GM18508 (cell line): ENCODE data around the gene SPEF1.

Experiments used
- ATAC-seq: cut with Tn5 transposase; IDR thresholded peaks from one replicate; pipeline ENCODE4 v1.9.1; 2021; ENCODE audit warnings: moderate number of reproducible peaks; ENCODE audit not compliant: insufficient read depth, unreplicated experiment

The SPEF1 gene

GRCh38 chr20:3811467-3812258 is 30.4 kb upstream of the SPEF1 start:
- ATAC-seq = no peak

GRCh38 chr20:3808544-3808943 is 27.3 kb upstream of the SPEF1 start:
- ATAC-seq = no peak

DNA sequence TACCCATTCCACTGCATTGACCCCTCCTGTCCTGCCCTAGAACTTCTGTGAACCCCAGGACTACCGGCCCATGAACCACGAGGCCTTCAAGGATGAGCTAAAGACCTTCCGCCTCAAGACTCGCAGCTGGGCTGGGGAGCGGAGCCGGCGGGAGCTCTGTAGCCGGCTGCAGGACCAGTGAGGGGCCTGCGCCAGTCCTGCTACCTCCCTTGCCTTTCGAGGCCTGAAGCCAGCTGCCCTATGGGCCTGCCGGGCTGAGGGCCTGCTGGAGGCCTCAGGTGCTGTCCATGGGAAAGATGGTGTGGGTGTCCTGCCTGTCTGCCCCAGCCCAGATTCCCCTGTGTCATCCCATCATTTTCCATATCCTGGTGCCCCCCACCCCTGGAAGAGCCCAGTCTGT is 23.5 kb upstream of the SPEF1 start:
- ATAC-seq = no peak

DNA sequence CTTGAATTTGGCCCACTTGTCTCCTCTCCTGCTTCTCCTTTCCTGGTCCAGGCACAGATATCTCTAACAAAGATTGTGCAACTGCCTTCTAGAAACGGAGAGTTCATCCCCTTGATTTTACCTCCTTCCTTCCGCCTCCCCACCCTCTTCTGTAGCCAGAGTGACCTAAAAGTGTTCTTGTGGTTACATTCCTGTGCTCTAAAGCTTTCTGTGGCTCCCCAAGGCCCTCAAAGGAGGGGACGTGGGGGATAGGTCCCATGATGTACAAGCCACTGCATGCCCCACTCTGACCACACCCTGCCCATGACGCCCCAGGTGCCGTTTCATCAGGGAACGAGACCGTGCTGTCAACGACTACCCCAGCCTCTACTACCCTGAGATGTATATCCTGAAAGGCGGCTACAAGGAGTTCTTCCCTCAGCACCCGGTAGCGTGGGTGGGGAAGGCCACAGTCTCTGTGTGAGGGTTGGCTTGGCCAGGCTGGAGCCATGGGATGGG is 23.1 kb upstream of the SPEF1 start:
- ATAC-seq = no peak

- no peak for ATAC-seq
Observed at GRCh38 chr20:3803854-3804253, 22.6 kb upstream of the SPEF1 start.

DNA sequence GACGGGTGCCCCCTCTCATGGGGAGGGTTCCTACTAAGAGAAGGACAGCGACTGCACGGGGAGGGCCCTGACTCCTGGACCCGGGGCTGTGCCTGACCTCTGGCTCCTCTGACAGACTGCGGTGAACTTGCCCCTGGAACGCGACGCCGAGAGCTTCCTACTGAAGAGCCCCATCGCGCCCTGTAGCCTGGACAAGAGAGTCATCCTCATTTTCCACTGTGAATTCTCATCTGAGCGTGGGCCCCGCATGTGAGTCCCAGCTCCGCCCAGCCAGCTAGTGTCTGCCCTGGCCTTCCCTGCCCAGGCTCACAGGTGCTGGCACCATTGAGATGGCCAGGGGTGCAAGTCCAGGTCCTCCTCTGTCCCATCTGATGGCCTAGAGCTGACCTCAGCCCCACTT is 22.0 kb upstream of the SPEF1 start:
- ATAC-seq = no peak

- ATAC-seq = no peak
Observed at GRCh38 chr20:3802524-3803239, 21.4 kb upstream of the SPEF1 start.

DNA sequence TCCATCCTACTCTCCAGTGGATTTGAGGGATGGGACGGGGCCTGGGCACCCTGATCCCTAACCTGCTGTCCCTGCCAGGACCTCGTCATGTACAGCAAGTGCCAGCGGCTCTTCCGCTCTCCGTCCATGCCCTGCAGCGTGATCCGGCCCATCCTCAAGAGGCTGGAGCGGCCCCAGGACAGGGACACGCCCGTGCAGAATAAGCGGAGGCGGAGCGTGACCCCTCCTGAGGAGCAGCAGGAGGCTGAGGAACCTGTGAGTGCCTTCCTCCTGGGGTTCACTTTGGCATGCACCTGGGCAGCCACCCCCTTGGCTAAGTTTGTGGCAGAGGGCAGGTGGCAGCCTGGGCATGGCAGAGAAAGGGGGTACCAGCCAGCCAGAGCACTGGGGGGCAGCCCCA is 20.6 kb upstream of the SPEF1 start:
- no peak for ATAC-seq

DNA sequence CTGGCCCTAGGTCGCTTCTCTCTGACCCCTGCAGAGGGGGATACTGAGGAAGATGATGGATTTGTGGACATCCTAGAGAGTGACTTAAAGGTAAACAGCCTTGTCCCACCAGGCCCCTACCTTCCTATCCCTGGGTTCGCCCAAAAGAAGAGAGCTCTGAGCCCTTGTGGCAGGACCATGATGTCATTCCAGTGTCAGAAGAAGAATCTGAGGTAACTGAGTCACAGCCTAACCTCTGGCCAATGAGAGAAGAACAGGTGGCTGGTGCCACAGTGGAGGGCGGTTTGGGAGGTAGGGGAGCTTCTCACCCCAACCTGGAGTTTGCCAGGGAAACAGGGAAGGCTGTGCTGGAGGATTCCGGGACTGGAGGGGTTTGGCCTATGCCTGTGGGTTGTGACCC is 20.1 kb upstream of the SPEF1 start:
- no peak for ATAC-seq

DNA sequence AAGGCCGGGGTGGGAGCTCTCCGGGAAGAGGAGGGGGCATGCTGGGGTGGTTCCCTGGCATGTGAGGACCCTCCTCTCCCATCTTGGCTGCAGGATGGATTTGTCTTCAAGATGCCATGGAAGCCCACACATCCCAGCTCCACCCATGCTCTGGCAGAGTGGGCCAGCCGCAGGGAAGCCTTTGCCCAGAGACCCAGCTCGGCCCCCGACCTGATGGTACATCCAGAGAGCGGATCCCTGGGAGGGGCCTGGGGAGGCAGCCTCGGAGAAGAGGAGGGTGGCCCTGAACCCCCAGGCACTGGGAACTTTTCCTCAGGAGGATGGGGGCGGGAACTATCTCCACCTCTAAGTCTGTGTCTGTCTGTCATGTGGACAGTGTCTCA is 19.6 kb upstream of the SPEF1 start:
- no peak for ATAC-seq

GRCh38 chr20:3800256-3800877 is 19.1 kb upstream of the SPEF1 start:
- no peak for ATAC-seq

- ATAC-seq = no peak
Observed at GRCh38 chr20:3798908-3799248, 17.6 kb upstream of the SPEF1 start.

- no peak for ATAC-seq
Observed at GRCh38 chr20:3798373-3798768, 17.1 kb upstream of the SPEF1 start.

DNA sequence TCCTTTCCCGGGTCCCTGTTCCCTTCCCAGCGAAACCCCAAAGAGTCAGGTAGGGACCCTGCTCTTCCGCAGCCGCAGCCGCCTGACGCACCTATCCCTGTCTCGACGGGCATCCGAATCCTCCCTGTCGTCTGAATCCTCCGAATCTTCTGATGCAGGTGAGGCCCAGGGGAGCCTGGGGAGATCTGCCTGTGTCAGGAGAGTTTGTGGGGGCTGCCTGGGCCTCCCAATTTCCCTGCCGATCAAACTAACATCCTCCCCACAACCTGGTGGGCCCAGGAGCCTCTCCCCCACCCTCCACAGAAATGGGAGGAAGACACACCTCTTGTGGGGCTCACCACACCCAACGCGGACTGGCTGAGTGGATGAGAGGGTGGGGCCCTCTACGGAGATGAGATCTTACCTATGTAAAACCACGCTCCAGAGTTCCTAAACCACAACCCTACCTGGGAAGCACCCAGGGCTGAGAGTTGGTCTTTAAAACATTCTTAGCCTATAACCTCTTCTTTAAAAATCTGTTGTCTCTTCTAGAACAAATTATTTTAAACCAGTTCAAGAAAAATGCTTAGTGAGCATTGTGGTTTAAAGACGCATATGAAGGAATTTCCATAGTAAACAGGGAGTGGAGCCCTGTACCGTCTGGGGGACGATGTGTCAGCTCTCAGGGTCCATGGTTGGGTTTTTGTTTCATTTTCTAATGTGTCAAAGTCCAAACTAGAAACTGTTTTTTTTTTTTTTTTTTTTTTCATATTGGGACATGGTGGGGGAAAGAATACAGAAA is 16.5 kb upstream of the SPEF1 start:
- no peak for ATAC-seq

DNA sequence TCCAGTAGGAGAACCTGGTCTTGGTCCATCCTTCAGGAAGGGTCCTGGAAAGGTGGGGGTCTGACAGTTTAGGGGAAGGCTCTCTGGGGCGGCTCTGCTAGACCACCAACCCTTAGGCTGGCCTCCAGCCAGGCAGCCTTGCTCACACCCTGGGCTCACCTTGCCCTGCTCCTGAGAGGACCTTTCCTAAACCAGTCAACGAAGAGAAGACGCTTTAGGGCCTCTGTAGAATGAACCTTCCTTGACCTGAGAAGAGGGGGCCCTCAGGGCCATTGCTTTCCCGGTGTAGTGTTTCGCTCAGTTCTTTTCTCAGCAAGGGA is 15.9 kb upstream of the SPEF1 start:
- ATAC-seq = no peak

DNA sequence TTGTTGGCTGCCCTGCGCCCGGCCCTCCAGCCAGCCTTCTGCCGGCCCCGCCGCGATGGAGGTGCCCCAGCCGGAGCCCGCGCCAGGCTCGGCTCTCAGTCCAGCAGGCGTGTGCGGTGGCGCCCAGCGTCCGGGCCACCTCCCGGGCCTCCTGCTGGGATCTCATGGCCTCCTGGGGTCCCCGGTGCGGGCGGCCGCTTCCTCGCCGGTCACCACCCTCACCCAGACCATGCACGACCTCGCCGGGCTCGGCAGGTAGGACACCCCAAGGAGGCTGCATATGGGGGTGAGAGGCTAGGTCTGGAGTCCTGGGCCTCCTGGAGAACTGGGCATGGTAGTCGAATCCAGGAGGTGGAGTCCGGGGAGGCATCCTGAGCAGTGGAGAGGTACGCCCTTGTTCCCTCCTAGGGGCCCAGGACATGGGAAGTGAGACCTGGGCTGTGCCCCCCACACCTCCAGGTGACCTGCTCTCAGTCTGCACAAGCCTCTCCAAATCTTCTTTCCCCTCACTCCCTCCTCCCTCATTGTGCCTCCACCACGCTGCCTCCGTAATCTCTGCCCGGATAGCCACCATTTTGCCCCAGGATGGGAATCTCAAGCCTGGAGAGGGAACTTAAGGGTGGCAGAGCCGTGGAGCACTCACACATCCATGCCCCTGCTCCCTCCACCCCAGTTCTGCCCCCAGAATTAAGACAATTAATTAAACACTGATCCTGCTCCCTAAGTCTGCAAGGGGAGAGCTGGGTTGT is 15.4 kb upstream of the SPEF1 start:
- no peak for ATAC-seq

GRCh38 chr20:3795511-3796468 is 14.5 kb upstream of the SPEF1 start, which contains the start of gene CDC25B:
CDC25B (plus strand) TSS chr20:3796310; CDS start chr20:3796532, 222 bp downstream.
- no peak for ATAC-seq

DNA sequence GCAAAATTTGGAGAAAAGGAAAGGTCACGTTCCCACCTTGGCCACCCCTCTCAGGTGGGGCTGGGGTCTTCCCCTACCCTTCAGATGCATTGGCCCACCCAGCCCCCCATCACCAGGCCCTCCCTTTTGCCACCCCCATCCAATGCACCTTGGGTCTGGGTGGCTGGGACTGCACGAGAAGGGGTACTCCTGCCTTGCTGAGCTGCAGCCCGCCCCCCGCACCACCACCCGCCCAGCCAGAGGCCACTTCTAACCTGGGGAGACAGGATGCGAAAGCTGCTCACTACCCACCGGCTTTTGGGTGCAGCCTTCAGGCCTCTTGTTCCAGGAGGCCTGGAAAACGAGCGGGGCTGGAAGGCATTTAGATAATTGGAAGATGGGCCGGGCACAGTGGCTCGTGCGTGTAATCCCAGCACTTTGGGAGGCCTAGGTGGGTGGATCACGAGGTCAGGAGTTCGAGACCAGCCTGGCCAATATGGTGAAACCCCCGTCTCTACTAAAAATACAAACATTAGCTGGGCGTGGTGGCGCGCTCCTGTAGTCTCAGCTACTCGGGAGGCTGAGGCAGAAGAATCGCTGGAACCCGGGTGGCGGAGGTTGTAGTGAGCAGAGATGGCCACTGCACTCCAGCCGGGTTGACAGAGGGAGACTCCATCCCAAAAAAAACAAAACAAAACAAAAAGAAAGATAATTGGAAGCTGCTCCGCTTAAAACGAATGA is 13.6 kb upstream of the SPEF1 start:
- no peak for ATAC-seq
